Measurements from ENCODE around the gene MCF2L.
"Not testable (repeated sequence)": the region's sequence is repeated elsewhere in the genome, so short reads cannot be mapped to it uniquely, and the experiment has no call there.

The MCF2L gene, protein sequence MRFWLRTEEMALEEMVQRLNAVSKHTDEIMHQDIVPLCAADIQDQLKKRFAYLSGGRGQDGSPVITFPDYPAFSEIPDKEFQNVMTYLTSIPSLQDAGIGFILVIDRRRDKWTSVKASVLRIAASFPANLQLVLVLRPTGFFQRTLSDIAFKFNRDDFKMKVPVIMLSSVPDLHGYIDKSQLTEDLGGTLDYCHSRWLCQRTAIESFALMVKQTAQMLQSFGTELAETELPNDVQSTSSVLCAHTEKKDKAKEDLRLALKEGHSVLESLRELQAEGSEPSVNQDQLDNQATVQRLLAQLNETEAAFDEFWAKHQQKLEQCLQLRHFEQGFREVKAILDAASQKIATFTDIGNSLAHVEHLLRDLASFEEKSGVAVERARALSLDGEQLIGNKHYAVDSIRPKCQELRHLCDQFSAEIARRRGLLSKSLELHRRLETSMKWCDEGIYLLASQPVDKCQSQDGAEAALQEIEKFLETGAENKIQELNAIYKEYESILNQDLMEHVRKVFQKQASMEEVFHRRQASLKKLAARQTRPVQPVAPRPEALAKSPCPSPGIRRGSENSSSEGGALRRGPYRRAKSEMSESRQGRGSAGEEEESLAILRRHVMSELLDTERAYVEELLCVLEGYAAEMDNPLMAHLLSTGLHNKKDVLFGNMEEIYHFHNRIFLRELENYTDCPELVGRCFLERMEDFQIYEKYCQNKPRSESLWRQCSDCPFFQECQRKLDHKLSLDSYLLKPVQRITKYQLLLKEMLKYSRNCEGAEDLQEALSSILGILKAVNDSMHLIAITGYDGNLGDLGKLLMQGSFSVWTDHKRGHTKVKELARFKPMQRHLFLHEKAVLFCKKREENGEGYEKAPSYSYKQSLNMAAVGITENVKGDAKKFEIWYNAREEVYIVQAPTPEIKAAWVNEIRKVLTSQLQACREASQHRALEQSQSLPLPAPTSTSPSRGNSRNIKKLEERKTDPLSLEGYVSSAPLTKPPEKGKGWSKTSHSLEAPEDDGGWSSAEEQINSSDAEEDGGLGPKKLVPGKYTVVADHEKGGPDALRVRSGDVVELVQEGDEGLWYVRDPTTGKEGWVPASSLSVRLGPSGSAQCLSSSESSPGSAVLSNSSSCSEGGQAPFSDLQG

DNA sequence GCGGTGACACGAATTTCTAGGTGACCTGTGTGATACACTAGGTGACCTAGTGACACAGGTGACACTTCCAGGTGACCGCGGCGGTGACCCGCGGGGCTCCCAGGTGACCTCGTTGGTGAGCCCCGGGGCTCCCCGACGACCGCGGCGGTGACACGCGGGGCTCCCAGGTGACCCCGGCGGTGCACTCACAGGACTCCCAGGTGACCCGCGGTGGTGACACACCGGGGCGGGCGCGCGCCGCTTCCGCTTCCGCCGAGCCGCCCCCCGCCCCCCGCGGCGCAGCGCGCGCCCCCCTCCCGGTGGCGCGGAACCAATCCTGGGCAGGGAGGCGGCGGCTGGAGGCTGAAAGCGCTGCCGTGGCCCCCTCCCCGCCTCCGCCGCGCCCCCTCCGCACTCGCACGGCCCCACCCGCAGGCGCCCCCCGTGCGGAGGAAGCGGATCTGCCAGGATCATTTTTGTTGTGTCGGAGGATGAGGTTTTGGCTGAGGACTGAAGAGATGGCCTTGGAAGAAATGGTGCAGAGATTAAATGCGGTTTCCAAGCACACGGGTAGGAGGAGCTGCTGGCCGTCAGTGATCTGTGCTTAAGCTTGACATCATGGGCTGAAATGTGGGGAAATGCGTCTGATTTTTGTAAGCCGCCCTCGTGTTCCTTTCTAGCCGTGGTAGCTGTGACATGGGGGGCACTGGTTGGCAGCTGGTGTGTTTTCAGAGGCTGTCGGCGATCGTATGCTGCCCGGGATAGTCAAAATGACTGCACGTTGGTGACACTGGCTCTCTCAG is at the start of gene MCF2L:
MCF2L (plus strand) TSS at position 305 of the 782 bp plus-strand sequence; CDS start at position 471, 166 bp downstream.
- peak; percentile 61 to 74 for DNase-seq

DNA sequence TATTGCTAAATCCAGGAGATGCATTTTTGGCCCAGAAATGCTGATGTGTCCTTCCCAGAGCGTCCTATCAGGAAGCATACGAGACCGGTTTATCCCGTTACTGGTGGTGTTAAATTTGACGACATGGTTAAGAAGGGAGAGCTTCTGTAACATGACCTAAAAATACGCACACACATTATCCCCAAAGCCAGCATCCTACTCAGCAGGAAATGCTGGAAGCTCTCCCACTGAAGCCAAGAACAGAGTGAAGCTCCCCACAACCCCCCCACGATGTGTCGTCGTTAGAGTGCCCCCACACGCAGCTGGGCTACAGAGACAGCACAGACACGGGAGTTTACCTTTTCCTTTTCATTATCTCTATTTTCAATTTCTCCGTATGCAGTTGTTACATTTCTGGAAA is 45.1 kb upstream of the MCF2L start:
- no peak for DNase-seq

DNA sequence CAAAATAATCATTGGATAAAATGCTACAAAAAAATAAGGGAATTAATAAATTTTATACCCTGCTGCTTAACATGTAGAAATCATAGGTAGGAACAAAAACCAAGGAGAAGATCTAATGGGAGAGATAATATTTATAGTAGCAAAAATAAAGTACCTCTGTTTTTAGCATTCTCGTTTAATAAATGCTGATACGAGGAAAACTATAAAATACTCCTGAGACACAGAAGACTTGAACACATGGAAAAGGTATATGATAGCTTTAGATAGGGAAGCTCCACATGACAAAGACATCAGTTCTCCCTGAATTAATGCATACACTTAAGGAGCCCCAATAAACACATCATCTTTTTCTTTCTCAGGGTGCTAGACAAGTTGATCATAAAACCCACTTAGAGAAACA is 44.6 kb upstream of the MCF2L start:
- DNase-seq, result no peak

DNA sequence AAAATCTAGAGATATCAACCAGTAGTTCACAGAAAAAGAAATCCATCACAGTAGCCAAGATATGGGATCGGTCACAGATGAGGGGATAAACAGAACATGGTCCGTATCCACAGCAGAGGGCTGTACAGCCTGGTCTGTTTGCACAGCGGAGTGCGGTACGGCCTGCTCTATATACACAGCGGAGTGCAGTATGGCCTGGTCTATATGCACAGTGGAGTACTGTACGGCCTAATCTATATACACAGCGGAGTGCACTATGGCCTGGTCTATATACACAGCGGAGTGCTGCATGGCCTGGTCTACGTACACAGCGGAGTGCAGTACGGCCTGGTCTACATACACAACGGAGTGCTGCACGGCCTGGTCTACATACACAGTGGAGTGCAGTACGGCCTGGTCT is 43.0 kb upstream of the MCF2L start:
- no peak for DNase-seq

DNA sequence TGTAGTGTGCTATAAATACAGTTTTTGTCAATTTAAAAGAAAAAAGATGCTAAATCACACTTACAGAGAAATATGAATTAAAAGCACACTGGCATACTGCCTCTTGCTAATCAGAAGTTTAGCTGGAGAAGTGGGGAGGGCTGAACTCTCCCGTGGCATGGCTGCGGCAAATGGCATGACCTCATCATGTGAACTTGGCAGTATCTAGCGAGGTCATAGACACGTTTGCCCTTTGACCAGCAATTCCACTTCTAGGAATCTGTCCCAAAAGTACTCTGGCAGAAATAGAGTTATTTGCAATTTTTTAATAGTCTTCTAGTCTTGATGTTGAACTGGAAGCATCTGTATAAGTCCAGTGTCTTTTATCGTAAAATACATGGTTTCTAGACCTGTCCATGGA is 42.0 kb upstream of the MCF2L start:
- no peak for DNase-seq

DNA sequence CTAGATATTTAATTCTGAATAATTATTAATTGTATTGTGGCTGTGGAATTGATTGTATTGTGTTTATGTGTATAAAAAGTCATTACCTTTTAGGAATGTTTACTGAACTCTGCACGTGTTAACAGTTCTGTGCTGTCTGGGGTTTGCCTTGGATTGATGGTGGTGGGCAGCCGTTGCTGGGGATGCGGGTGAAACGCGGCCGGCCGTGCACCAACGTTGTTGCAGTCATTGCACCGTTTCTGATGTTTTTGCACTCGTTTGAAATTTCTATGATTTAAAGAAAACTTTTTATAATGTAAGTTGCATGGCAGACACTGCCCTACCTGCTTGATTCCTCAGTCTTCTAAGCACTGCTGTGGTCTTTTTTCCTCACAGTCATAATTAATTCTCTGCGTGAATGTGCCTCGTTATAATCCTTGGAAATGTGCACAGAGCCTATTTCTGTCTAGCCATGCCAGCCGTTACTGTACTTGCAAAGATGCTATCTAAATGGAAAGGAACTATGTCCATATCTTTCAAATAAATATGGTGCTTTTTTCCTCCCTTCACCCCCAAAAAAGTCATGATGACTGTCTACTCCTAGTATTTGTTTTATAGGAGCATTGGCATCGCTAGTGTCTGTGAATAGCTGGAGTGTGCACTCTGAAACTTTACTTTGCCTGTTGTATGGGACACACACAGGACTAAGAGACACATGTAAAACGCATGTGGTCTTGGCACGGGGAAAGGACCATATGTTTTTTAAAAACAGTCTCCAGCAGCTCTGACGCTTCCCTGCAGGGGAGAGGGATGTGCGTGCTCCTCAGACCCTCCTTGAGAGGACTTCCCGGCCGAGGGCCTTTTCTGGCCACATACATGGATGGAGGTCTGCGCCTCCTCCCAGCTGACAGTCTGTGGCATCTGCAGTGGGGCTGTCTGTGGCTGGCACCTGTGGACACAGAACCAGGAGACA is 40.7 kb upstream of the MCF2L start:
- DNase-seq, result no peak

DNA sequence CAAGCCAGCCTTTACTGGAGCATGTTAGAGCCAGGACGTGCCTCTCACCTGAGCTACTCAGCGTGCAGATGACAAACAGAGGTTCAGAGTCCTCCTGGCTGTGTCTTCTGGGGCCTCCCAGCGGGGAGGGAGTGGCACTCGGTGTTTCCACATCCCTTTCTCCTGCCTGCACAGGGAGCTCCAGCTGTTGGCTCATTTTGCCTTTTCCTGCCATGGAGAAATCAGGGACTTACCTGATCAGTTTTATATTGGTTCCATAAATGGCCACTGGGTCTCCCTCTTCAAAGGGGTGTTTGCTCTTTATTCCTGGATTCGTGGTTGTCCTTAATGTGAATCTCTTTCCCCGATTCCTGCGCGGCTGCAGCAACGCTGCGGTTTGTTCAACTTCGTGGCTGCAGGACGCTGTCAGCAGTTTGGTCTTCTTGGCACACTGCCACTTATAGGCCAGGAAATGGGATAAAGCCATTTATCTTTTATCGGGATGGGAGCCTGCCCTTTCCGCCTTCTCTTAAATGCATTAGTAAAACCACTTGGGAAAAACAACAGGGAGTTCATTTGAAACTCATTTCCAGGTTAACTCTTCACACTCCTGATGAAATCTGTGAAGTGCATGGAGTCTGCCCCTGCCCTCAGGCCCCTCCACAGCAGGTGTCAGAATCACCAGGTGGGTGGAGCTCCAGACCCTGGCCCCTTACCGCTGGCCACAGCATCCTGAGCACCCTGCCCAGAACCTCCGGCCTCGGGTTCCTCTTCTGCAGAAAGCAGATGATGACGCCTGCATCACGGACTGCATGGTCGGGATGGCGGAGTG is 39.8 kb upstream of the MCF2L start:
- no peak for DNase-seq

DNA sequence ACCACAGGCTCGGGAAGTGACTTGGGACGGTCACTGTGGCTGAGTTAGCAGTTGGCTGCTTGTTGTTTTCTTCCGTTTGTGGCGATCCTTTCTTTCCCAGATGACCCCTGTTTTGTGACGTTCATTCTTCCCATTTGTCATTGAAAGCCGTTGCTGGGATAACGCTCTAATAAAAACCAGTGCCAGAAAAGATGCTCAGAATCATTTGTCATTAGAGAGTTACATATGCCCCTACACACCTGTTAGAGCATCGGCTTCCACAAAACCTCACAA is 39.3 kb upstream of the MCF2L start:
- DNase-seq, result no peak

DNA sequence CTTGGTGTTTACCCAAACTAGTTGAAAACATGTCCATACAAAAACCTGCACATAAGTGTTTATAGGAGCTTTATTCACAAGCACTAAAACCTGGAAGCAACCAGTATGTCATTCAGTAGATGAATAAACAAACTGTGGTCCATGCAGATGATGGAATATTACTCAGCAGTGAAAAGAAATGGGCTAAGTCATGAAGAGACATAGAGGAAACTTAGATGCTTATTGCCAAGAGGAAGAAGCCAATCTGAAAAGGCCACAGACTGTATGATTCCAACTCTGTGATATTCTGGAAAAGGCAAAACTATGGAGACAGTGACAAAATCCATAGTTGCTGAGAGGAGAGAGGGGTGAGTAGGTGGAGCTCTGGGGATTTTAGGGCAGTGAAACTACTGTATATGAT is 38.8 kb upstream of the MCF2L start:
- no peak for DNase-seq

DNA sequence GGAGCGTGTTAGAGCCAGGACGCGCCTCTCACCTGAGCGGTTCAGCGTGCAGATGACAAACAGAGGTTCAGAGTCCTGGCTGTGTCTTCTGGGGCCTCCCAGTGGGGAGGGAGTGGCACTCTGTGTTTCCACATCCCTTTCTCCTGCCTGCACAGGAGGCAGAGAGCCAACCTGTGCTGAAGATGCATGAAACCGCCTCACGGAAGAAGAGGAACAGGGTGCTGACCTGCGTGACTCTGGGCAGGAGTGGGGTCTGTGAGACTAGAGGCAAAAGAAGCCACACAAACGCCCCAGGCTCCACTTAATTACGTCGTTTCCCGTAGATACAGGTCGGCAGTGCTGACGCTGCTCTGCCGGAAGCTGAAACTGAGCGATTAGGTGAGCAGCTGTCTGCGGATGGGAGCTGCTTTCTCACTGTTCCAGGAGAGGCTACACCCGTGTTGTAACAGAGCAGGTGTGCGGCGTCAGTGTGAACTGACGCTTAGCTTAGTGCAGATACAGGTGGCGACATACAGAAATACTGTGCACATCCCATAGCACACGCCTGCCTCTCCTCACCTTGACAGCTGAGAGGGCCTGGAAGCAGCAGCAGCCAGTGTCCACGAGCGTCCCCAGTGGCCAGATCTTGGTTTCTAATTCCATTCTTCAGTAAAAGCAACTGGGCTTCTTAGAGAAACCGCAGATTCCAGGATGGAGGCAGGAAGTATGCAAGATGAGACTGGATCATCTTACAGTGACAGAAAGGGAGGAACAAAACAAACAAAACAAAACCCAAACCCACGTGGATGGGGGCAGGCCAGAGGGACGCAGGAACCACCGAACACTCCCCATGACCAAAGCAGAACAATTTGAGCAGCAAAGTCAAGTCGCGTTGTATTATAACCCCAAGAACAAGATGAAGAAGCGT is 37.7 kb upstream of the MCF2L start:
- DNase-seq, result no peak

DNA sequence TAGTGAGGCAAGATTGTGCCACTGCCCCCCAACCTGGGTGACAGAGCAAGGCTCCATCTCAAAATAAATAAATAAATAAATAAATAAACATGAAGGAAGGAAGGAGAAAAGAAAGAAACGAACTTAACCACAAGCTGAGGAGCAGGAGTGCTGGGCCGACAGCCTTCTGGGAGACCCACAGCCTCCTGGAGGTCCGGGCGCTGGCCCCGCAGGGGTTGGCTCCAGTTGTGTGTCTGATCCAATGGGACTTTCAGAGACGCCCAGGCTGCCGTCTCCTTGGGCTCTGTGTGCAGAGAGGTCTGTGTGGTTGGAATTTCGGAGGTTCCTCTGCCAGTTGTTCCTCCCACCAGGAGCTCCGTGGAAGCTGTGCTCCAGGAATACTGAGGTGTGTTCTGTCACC is 36.0 kb upstream of the MCF2L start:
- DNase-seq, result no peak

DNA sequence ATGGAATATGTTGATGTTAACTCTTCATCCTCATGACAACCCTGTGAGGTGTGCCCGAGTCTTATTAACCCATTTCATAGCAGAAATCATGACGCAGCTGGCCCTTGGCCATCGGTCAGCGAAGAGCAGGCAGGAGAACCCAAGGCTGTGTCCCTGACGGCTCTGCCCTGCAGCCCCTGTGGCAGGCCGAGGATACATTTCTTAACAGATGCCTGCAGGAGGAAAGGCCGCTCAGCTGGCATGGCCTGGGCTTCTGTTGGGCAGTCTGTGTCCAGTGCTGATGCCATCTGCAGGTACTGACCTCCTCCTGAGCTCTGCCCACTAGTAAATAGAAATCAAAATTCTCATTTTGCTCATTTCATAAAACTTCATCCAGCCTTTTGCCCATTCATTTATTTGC is 35.4 kb upstream of the MCF2L start:
- no peak for DNase-seq

DNA sequence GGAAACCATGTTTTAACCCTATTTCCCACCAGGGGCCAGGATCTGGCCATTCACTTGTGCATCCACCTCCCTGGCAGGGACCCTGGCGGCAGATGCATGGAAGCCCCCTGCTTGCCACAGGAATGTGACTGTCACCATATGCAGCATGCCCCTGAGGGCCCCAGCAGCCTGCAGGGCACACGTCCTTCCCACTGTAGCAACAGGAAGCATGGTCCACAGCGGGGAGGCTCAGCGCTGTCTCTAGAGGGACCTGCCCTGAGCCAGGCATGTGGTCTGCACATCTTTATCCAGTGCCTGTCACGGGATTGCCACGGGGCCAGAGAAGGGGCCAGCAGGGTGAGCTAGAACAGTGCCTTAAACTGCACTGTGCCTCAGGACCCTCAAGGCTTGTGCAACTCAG is 34.9 kb upstream of the MCF2L start:
- DNase-seq, result no peak

DNA sequence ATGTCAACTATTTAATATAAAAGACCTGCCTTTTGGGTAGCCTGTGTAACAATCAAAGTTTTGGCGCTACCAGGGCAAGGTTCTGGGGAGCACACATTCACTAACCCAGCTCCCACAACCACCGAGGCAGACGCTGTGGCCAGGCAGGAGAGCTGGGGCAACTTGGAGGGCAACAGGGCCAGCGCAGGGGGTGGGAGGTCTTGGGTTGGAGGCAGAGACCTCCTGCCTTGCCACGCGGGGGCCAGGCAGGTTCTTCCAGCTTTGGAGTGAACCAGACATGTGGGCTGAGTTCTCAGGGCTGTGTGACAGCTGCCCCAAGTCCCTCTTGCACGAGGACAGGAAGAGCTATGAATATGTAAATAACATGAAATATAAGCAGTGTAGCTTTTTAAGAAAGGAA is 30.3 kb upstream of the MCF2L start:
- no peak for DNase-seq

DNA sequence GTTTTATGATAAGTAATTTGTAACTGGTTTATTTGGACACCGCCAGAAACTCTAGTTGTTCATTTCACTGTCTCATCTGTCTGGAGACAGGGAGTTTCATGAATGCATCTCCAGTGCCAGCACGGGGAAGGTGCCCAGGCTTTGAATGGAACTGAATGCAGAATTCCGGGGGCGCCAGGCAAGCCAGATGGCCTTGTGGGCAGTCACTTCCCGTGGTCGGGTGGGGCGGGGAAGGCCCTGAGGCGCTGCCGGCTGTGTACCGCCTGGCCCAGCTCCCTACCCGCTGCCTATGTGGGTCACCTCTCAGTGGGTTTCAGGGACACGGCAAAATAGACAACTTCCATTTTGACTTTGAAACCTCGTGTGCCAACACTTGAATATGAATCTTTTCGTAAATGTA is 28.8 kb upstream of the MCF2L start:
- no peak for DNase-seq

DNA sequence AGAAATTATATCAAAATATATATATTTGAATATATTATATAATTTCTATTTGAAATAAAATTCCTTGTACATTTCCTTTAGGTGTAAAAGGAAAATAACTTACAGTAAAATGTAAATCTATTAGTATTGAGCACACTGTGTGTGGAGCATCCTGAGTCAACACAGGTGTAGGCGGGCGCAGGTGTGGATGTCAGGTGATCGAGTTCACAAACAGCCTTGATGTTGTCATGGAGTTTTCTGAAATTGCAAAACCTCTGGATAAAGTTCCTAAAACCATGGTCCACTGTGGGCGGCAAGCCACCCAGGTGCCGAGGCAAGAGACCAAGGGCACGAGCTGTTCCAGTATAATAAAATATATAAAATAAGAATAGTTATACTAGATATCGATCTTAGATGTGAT is 27.7 kb upstream of the MCF2L start:
- no peak for DNase-seq

DNA sequence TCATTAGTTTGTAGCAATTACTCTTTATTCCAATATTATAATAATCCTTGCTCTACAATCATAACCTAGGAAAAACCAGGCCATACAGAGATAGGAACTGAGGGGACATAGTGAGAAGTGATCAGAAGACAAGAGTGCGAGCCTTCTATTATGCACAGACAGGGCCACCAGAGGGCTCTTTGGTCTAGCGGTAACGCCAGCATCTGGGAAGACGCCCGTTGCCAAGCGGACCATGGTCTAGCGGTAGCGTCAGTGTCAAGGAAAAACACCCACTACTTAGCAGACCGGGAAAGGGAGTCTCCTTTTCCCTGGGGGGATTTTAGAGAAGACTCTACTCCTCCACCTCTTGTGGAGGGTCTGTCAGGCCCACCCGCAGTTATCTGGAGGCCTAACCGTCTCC is 27.2 kb upstream of the MCF2L start:
- not testable (repeated sequence) for DNase-seq

DNA sequence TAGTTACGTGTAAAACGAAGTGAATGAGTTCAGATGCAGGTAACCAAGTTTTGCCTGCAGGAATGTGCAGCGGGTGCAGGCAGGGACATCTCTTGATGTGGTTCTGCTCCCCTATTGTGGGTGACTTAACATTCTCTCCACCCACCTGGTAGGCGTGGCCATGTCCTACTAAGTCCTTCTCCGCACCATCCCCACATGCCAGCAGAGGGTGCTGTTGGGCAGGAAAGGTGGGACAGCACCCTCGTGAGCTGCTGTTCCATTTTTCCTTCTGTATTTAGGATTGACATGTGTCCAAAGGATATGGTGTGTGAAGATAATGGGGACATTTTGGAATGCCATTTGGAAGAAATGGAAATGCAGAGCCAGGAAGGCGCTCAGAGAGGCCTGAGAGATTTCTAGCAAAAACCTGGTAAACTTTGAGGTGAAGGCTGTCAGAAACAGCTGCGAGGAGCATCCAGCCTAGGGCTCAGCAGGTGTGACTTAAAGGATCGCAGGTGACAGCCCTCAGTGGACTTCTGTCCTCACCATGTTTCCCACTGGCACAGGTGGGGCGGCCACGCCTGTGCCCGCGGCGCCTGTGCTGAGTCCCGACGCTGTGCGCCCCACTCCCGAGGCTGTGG is 26.2 kb upstream of the MCF2L start:
- peak; percentile 91 to 94 for DNase-seq

Measured in CD4-positive, alpha-beta T cell treated with Interferon alpha-2 for 1 hour (primary cell).